ENCODE measurements around the gene FAM240B.

Gene FAM240B

GRCh38 chr9:38670542-38671371 lies 49.2 kb downstream of the FAM240B start:
- Mint-ChIP-seq H3K27ac (no peak overlapping the region), H3K36me3 (ENCODE audit: low read depth) (no peaks in the 10 kb centered on the region), H3K4me1 (ENCODE audit: low read depth) (peaks cover 11% of the 10 kb centered on the region), H3K27me3 (peaks cover 11% of the 10 kb centered on the region), H3K4me3 (no peak overlapping the region), H3K9me3 (no peaks in the 10 kb centered on the region)
- DNase-seq = no peak

GRCh38 chr9:38668791-38669466 lies 51.0 kb downstream of the FAM240B start:
- Mint-ChIP-seq H3K27me3 (peaks cover 14% of the 10 kb centered on the region), H3K4me1 (ENCODE audit: low read depth) (peaks cover 11% of the 10 kb centered on the region), H3K4me3 (no peak overlapping the region), H3K36me3 (ENCODE audit: low read depth) (no peaks in the 10 kb centered on the region), H3K9me3 (no peaks in the 10 kb centered on the region), H3K27ac (no peak overlapping the region)
- DNase-seq = no peak

GRCh38 chr9:38662763-38663593 lies 57.0 kb downstream of the FAM240B start:
- Mint-ChIP-seq H3K27ac (no peak overlapping the region), H3K36me3 (ENCODE audit: low read depth) (no peaks in the 10 kb centered on the region), H3K9me3 (no peaks in the 10 kb centered on the region), H3K4me3 (no peak overlapping the region), H3K27me3 (peaks cover 25% of the 10 kb centered on the region), H3K4me1 (ENCODE audit: low read depth) (no peaks in the 10 kb centered on the region)
- no peak for DNase-seq

DNA sequence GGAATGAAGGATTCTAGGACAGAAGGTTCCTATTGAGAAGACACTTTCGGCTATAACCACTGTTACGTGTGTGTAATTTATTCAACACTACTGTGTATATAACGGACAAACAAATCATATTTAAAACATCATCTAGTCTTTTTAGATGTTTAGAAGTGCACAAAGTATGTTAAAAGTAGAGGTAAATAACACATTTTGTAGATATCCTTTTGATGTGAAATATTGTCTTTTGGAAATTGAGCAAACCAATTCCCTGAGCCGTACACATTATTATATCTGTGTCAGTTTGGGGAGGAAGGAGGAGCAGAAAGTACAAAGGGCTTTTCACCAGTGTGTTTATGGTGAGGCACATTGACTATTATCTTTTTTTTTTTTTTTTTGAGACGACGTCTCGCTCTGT lies 60.4 kb downstream of the FAM240B start:
- Mint-ChIP-seq H3K4me3 (no peak overlapping the region), H3K27ac (no peak overlapping the region), H3K9me3 (no peaks in the 10 kb centered on the region), H3K27me3 (peaks cover 43% of the 10 kb centered on the region), H3K36me3 (ENCODE audit: low read depth) (no peaks in the 10 kb centered on the region), H3K4me1 (ENCODE audit: low read depth) (no peaks in the 10 kb centered on the region)
- DNase-seq = no peak

DNA sequence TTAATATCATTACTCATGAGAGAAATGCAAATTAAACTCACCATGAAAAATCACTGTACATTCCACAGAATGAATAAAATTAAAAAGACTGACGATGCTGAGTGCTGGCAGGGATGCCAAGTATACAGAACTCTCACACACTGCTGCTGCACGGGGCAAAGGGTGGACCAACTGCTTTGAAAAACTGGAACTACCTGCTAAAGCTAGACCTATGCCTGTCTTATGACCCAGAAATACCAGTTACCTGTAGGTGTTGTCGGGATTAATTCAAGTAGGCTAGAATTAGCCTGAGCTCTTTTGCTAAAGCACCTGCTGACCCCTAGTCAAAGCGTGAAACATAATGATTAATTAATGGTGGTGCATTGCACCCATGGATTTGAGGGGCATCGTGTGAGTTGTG lies 63.0 kb downstream of the FAM240B start:
- Mint-ChIP-seq H3K36me3 (ENCODE audit: low read depth) (no peaks in the 10 kb centered on the region), H3K27me3 (peaks cover 36% of the 10 kb centered on the region), H3K4me1 (ENCODE audit: low read depth) (no peaks in the 10 kb centered on the region), H3K4me3 (no peak overlapping the region), H3K27ac (no peak overlapping the region), H3K9me3 (no peaks in the 10 kb centered on the region)
- no peak for DNase-seq

- no peaks in the 10 kb centered on the region for H3K9me3 Mint-ChIP-seq
- DNase-seq = no peak
- no peak overlapping the region for H3K27ac Mint-ChIP-seq
- H3K4me1 Mint-ChIP-seq (ENCODE audit: low read depth) = no peaks in the 10 kb centered on the region
- no peaks in the 10 kb centered on the region for H3K36me3 Mint-ChIP-seq (ENCODE audit: low read depth)
- no peak overlapping the region for H3K4me3 Mint-ChIP-seq
- H3K27me3 Mint-ChIP-seq = peaks cover 23% of the 10 kb centered on the region
These were observed 67.4 kb downstream of the FAM240B start for GRCh38 chr9:38652486-38652885.

DNA sequence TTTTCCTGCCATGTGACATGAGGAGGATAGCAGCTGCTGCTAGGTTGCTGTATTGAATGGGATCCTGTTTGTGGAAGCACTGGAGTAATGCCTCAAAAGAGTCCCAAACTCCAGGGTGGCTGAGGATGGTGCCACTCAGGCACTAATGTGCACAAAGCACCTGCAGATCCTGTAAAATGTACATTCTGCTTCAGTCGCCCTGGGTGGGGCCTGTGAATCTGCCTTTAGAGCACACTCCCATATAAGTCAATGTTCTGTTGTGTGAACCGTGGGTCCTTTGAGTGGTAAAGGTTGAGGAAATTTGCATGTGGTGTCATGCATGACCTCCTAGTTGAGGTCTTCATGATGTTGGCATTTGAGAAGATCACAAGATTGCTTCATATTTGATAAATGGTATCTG lies 67.9 kb downstream of the FAM240B start:
- Mint-ChIP-seq H3K27me3 (peaks cover 23% of the 10 kb centered on the region), H3K27ac (no peak overlapping the region), H3K4me1 (ENCODE audit: low read depth) (no peaks in the 10 kb centered on the region), H3K9me3 (no peaks in the 10 kb centered on the region), H3K36me3 (ENCODE audit: low read depth) (no peaks in the 10 kb centered on the region), H3K4me3 (no peak overlapping the region)
- DNase-seq = no peak

- no peak overlapping the region for H3K27ac Mint-ChIP-seq
- H3K9me3 Mint-ChIP-seq = no peaks in the 10 kb centered on the region
- H3K27me3 Mint-ChIP-seq = peaks cover 23% of the 10 kb centered on the region
- no peak overlapping the region for H3K4me3 Mint-ChIP-seq
- DNase-seq = no peak
- H3K4me1 Mint-ChIP-seq (ENCODE audit: low read depth) = no peaks in the 10 kb centered on the region
- H3K36me3 Mint-ChIP-seq (ENCODE audit: low read depth) = no peaks in the 10 kb centered on the region
These were observed 68.4 kb downstream of the FAM240B start for GRCh38 chr9:38651400-38652042.

DNA sequence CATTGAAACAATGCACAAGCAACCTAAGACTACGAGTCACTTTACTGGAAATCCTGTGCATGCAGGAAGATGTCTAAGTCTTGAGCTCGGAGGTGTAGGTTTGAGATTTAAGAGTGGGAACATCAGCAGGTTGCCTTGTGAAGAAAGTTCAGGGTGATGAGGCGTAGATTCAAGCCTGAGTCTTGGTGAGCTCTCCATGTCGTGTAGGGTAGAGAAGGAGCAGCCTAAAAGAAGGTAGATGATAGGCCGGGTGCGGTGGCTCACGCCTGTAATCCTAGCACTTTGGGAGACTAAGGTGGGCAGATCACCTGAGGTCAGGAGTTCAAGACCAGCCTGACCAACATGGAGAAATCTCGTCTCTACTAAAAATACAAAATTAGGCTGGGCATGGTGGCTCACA lies 69.4 kb downstream of the FAM240B start:
- Mint-ChIP-seq H3K9me3 (no peaks in the 10 kb centered on the region), H3K27ac (no peak overlapping the region), H3K4me3 (no peak overlapping the region), H3K4me1 (ENCODE audit: low read depth) (no peaks in the 10 kb centered on the region), H3K27me3 (peaks cover 18% of the 10 kb centered on the region), H3K36me3 (ENCODE audit: low read depth) (no peaks in the 10 kb centered on the region)
- DNase-seq = no peak

DNA sequence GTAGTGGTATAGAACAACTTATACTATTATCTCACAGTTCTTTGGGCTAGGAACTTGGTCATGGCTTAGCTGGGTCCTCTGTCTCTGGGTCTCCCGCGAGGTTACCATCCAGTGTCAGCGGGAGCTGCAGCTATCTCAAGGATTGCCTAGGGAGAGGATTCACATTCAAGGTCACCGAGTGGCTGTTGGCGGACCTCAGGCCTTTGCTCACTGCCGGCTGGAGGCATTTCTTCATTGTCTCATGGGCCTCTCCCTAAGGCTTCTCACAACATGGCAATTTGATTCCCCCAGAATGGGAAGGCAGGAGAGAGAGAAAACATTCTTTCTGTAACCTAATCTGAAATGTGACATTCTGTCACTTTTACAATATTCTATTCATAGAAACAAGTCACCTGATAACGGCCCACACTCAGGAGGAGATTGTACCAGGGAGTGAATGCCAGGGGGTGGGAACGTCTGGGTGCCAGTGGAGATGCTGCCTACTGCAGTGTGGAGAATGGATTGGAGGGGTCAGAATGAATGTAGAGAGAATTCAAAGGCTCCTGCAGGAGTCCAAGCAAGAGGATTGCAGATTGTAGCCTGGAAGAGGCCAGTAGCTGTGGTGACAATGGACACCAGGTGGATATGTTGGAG lies 70.1 kb downstream of the FAM240B start:
- Mint-ChIP-seq H3K36me3 (ENCODE audit: low read depth) (no peaks in the 10 kb centered on the region), H3K27me3 (peaks cover 12% of the 10 kb centered on the region), H3K27ac (no peak overlapping the region), H3K4me1 (ENCODE audit: low read depth) (no peaks in the 10 kb centered on the region), H3K4me3 (no peak overlapping the region), H3K9me3 (no peaks in the 10 kb centered on the region)
- no peak for DNase-seq

DNA sequence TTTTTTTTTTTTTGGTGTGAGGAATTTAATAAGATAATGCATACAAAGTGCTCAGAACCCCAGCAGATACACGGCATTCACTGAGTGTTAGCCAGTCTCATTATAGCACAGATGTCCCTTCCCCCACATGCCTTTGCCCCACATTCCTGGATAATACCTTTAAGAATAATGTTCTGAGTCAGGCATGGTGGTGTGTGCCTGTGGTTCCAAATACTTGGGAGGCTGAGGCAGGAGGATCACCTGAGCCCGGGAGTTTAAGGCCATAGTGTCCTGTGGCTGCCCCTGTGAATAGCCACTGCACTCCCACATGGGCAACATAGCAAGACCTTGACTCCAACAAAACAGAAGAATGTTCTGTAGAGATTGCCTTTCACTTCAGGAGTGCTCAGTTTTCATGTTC lies 75.3 kb downstream of the FAM240B start:
- Mint-ChIP-seq H3K4me3 (no peak overlapping the region), H3K9me3 (no peaks in the 10 kb centered on the region), H3K36me3 (ENCODE audit: low read depth) (no peaks in the 10 kb centered on the region), H3K27ac (no peak overlapping the region), H3K4me1 (ENCODE audit: low read depth) (no peaks in the 10 kb centered on the region), H3K27me3 (peaks cover 25% of the 10 kb centered on the region)
- no peak for DNase-seq

Data from activated T-cell treated with anti-CD3 and anti-CD28 coated beads, Interleukin-2, amount 50 U/mL, for 24 hours (primary cell).